GM15510 (cell line): ENCODE measurements around the gene ELOVL4.

Experiments
- POLR2A ChIP-seq: IDR thresholded peaks from 3 replicates; pipeline ENCODE4 v1.6.1; 2011; ENCODE audit warnings: borderline replicate concordance; ENCODE audit not compliant: insufficient read length; ENCODE audit errors: extremely low read depth

Gene ELOVL4

GRCh38 chr6:79947191-79948186, at the start of gene ELOVL4:
Gene ELOVL4 (minus strand): TSS chr6:79947553. CDS start chr6:79947279, 274 bp downstream.
- no peak for TF ChIP-seq POLR2A

- TF ChIP-seq POLR2A: no peak
Measured at GRCh38 chr6:79993911-79994309, 46.6 kb upstream of the ELOVL4 start.

- no peak for TF ChIP-seq POLR2A
Measured at GRCh38 chr6:79993012-79993910, 45.9 kb upstream of the ELOVL4 start.

GRCh38 chr6:79989641-79990040, 42.3 kb upstream of the ELOVL4 start:
- no peak for TF ChIP-seq POLR2A

- TF ChIP-seq POLR2A: no peak
Measured at GRCh38 chr6:79985128-79985527, 37.8 kb upstream of the ELOVL4 start.

- no peak for TF ChIP-seq POLR2A
Measured at GRCh38 chr6:79984261-79984660, 36.9 kb upstream of the ELOVL4 start.

GRCh38 chr6:79981652-79982051, 34.3 kb upstream of the ELOVL4 start:
- no peak for TF ChIP-seq POLR2A

GRCh38 chr6:79971193-79971592, 23.8 kb upstream of the ELOVL4 start:
- TF ChIP-seq POLR2A: no peak

GRCh38 chr6:79969784-79970183, 22.4 kb upstream of the ELOVL4 start:
- TF ChIP-seq POLR2A: no peak

- TF ChIP-seq POLR2A: no peak
Measured at GRCh38 chr6:79967178-79967577, 19.8 kb upstream of the ELOVL4 start.

- TF ChIP-seq POLR2A: no peak
Measured at GRCh38 chr6:79964607-79965081, 17.3 kb upstream of the ELOVL4 start.

GRCh38 chr6:79954849-79955248, 7.5 kb upstream of the ELOVL4 start:
- TF ChIP-seq POLR2A: no peak

- TF ChIP-seq POLR2A: no peak
Measured at GRCh38 chr6:79949233-79949632, 1.9 kb upstream of the ELOVL4 start.

GRCh38 chr6:79946272-79947190, 822 bp downstream of the ELOVL4 start:
- no peak for TF ChIP-seq POLR2A

GRCh38 chr6:79943133-79943532, 4.2 kb downstream of the ELOVL4 start:
- no peak for TF ChIP-seq POLR2A
